HG03565 (cell line): Measurements from ENCODE around the gene HSD3B1.
A peak's percentile ranks its signal among the peaks of the same experiment; 100 is the strongest.

ENCODE experiments used
- ATAC-seq: cut with Tn5 transposase; IDR thresholded peaks from one replicate; pipeline ENCODE4 v1.9.1; 2021; ENCODE audit warnings: mild to moderate bottlenecking, moderate library complexity; ENCODE audit not compliant: unreplicated experiment

HSD3B1 gene

DNA sequence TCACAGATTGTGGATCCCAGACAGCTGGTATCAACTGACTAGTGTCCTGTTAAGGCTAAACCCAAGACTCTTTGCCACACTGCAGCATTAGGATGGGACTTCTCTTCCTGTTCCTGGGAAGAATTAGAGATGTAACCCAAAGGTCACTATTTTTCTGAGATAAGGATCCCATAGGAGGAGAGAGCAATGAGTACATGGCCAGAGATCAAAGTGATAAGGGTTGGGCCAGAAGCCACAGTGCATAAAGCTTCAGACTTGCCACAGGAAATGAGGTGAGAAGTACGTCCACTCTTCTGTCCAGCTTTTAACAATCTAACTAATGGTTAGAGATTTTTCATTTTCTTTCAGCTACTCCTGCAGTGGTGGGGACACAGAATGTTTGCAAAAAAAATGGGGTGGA is at the start of gene HSD3B1:
HSD3B1 (plus strand) TSS at position 270 of the 400 bp plus-strand sequence. CDS start 267 bp downstream, outside the sequence.
- ATAC-seq: no peak

DNA sequence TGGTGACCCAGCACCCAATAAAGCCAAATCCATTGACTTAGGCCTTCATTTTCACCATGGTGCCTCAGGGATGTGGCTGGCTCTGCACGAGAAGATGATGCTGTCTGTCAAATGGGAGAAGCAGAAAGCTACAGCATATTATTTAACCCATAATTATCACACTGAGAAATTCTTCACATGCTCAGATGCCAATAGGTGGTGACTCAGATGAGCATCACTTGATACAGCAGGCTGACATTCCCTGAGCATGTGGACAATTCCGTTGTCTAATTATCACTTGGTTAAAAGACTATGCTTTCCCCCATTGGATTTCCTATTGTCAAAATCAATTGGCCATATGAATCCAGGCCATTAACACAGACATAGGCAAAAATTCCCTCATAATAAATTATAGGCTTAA is 44.0 kb upstream of the HSD3B1 start:
- ATAC-seq: no peak

DNA sequence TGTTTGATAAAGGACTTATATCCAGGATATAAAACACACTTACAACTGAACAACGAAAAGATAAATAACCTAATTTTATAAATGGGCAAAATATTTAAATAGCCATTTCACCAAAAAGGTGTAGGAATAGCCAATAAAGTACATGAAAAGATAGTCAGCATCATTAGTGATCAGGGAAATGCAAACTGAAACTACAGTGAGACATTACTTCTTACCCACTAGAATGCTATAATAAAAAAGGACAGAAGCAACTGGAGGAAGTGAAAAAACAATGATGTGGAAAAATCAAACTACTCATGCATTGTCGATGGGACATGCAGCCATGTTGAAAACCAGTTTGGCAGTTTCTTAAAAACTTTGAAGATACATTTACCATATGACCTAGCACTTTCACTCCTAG is 43.4 kb upstream of the HSD3B1 start:
- no peak for ATAC-seq

DNA sequence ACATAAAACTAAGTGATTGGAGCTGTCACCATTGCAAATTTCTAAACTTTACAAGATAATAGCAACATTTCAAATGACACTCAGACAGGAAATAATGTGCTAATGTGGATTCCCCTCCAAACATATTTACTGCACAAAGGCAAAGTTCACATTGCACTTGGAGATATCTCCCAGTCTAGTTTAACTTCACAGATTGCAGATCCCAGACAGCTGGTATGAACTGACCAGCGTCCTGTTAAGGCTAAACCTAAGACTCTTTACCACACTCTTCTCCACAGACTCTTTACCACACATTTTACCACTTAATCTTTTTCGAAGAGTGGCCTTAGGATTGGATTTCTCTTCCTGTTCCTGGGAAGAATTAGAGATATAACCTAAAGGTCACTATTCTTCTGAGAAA is 40.6 kb upstream of the HSD3B1 start:
- ATAC-seq: no peak

DNA sequence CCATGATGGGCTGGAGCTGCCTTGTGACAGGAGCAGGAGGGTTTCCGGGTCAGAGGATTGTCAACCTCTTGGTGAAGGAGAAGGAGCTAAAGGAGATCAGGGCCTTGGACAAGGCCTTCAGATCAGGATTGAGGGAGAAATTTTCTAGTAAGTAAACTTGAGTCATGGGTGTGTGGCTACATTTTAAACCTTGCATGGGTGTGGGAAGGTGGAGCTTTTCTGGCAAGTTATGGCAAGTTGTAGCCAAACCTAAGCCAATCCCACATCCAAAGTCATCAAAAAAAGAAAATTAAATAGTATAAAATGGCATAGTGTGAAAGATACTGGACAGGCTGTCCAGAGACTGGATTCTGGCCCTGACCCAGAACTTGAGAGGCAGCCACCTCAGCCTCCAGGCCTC is 39.8 kb upstream of the HSD3B1 start:
- no peak for ATAC-seq

DNA sequence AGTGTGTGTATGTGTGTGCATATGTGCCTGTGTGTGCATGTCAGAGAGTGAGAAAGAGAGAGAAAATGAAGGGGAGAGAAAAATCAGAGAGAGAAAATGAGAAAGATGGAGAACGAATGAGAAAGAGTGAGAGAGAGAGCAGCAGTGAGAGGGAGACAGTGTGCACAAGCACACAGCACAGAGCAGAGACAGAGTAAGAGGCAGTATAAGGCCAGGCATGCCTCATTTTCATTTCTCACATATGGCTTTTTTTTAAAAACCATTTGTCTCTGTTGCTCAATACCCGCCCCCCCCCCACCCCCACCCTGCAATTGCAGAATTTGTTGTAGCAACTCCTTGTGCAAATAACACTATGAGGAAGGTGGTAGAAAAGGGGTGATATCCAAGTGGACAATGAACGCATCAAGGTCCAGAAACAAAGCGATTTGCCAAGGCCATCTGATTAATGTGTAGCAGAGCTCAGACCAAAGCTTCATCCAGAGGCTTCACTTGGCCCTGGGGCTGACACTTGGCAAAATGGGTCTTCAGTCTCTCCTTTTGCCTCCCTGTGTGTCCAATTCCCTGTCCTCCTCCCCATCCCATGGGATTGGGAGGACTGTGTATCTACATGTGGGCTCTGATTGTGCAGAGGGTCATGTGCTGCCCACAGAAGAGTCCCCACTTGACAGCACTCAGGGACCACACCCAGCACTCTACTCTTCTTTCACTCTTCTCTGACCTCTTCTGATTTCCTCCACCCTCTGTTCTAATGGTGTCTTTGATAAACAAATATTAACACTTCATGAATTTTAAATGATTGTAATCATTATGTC is 38.9 kb upstream of the HSD3B1 start:
- no peak for ATAC-seq

DNA sequence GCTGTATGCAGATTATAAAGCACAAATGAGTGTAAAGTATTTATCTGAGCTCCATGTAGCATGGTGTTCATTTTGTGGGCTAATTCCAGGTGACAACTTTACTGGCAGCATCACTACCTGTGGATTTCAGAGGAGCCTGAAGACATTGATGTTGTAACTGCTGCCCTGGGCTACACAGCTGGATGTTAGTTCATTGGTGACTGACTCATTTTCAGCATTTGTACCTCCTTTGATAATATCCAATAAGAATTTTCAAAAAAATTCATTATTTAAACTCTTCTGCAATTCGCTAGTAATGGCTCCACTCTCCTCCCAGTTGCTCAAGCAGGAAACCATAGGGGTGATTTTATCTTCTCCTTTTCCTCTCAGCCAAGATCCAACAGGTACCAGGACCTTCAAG is 37.3 kb upstream of the HSD3B1 start:
- ATAC-seq: no peak

DNA sequence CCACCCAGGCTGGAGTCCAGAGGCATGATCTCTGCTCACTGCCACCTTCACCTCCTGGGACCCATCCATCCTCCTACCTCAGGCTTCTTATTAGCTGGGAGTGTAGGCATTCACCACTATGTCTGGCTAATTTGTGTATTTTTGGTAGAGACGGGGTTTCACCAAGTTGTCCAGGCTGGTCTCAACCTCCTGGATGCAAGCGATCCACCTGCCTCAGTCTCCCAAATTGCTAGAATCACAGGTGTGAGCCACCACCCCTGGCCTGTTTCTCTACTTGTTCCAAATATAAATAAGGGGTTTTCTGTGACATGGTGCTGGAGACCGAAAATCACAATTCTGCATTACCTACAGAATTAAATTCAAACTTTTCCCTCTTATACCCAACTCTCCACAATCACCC is 36.6 kb upstream of the HSD3B1 start:
- no peak for ATAC-seq

DNA sequence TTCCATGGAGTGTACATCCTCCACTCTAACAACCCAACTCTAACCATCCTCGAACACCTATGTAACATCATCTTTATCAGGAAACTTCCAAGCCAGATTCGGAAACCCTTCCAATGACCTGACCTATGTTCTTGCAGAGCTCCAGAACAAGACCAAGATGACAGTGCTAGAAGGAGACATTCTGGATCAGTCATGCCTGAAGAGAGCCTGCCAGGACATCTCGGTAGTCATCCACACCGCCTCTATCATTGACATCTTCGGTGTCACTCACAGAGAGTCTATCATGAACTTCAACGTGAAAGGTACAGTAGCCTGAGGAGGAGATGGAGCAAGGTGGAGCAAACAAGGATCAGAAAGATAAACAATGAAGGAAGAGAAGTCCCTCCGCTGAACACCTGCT is 36.1 kb upstream of the HSD3B1 start:
- ATAC-seq: no peak

DNA sequence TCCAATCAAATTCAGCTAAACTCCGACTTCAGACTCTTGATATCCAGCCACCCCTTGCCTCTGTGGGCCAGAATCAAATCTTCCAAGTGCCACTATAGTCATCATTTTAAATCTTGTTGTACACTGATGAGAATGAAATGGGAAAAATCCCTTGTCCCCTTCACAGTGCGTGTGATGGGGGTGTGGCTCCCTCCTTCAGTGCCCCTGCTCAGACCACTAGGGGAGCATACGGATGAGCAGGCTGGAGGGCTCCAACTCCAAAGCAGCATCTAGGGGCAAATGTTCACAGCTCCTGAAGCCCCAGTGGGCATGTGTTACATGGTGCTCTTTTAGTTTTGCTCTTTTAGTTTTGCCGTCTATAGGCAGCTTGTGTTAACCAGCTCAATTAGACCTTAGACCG is 35.4 kb upstream of the HSD3B1 start:
- ATAC-seq: no peak

DNA sequence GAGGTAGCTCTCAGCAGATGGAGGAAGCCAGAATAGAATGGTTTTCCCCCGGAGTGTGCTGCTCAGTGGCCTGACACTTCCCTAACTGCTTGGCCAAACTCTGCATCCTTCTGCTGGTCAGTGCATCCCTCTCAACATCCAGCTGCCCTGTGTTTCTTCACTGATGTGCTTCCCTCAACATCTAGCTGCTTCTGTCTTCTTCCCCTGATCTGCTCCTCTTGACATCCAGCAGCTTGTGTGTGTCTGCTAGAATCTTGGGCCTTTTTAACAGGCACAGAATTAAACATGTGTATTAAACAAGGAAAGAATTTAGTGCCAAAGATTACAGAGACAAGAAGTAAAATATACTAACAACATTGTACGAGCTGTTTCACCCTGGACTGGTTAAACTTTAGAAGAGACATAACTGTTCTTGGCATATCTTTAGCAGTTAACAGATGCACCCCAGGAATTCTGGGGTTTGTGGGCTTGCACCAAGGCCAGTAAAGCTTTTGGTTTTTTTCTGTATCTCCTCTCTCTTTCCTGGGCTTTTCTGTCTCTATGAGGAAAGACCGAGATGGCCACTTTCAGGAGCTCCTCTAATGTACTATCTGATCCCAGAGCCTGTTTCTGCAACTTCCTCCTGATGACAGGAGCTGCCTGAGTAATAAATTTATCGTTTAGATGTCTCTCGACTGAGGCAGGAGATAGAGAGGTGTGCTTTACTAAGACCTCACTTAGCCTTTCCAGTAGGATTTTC is 34.8 kb upstream of the HSD3B1 start:
- ATAC-seq: no peak

DNA sequence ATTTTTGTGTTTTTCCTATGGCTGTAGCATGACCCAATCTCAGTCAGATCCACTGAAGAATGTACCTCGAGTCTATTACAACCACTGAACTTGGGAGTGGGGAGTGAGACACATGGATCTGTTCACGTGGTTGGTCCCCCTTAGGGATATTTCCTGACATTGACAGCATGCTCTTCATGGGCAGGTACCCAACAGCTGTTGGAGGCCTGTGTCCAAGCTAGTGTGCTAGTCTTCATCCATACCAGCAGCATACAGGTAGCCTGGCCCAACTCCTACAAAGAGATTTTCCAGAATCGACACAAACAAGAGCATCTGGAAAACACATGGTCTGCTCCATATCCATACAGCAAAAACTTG is 34.2 kb upstream of the HSD3B1 start:
- no peak for ATAC-seq

DNA sequence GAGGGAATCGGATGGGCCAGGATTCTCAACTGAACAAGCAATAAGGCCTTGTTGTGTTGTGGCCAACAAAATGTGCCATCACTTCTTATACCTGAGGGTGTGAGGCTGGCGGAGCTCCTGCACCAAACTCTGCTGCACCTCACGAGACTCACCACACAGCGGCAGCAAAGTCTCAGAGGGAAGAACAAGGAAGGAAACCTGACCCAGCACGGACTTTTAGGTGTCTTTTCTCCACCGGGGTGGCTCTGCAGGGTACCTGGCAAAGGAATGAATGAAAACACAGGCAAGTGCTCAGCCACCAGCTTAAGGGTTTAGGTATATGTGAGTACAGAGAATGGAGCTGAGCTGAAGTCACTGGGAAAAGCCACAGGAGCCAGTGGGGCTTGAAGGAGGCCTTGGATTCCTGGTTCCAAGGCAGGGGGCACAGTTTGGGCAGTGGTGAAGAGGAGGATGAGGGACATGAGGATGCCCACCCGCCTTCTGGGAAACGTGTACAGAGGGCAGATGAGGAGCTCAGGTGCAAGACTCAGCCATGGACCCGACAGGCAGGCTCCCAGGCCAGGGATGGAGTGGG is 31.1 kb upstream of the HSD3B1 start:
- peak; percentile 77 for ATAC-seq

DNA sequence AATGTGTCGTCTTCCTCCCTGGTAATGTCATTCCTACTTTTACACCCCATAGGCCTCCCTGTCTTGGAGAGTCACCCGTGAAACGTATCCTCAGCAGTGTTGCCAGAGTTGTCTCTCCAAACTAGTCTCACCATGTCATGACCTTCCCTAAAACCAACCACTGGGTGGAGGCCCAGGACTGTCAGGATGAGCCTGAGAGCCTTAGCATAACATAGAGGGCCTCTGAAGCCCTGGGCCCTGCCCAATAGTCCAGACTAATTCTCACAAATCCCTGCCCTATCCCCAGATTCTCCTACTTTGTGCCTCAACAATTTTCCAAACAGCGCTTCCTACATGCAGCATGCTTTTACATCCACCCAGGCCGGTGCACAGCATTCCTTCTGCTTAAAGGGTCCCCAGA is 29.3 kb upstream of the HSD3B1 start:
- ATAC-seq: no peak

DNA sequence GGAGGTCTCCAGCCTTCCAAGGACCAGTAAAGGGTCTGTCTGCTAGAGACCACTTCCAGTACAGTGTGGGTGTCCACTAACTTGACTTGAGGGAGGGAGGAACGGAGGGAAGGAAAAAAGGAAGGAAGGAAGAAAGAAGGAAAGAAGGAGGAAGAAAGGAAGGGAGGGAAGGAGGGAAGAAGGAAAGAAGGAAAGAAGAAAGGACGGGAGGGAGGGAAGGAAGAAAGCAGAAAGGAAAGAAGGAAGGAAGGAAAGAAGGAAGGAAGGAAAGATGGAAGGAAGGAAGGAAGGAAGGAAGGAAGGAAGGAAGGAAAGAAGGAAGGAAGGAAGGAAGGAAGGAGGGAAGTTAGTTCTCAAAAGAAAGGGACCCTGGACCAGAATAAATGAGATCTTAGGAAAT is 26.8 kb upstream of the HSD3B1 start:
- no peak for ATAC-seq

DNA sequence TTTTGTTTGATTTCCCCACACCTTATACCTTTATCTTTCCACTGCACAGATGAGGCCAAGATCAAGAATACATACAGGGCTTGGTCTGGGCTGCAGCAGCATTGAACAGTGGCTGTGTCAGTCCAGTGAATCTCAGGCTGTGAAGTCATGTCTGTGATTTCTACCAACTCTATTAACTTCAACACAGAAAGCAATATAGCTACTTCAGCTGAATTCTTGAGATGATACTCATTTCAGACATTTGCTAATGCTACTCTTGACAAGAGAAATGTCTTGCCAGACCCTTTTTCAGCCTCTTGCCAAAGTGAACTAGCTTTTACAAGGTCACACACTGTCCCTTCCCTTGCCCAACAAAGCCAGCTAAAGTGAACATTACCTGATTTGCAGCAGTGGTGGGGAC is 25.1 kb upstream of the HSD3B1 start:
- ATAC-seq: no peak

DNA sequence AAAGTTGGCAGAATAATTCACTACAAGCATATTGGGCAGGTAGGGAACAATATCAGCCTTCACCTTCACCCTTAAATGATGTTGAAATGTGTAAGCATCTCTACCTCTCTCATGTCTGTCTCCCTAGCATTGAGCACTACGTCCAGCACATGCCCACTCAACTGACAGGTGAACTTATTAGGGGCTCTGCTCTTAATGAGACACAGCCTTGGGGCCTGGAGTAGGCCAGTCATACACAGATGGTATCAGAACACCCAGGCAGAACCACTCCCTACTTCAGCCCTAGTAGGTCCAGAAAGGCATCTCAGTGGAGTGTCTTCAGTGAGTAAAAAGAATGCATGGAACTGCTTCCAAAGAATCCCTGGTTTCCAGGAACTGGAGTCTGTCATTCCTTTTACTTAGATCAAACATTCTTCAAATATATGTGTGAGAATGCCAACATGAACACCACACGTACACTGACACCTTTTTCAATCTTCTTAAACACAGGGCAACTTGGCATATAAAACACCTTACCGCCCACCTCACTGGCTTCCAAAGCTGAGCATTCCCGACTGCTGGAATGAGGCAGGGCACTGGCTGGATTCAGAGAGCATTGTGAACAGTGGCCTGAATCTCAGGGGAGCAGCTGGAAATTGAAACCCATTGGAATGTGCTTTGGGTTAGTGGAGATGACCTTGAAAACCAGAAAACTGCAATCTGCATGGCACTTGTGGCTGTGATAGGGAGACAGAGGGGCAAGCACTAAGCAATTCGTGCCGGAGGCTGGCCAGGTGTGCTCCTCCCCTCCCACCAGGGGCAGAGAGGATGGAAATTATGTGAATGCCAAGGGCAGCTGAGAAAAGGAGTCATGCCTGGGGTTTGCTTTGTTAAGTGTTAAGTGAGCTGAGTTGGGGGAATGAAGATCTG is 24.2 kb upstream of the HSD3B1 start:
- no peak for ATAC-seq

DNA sequence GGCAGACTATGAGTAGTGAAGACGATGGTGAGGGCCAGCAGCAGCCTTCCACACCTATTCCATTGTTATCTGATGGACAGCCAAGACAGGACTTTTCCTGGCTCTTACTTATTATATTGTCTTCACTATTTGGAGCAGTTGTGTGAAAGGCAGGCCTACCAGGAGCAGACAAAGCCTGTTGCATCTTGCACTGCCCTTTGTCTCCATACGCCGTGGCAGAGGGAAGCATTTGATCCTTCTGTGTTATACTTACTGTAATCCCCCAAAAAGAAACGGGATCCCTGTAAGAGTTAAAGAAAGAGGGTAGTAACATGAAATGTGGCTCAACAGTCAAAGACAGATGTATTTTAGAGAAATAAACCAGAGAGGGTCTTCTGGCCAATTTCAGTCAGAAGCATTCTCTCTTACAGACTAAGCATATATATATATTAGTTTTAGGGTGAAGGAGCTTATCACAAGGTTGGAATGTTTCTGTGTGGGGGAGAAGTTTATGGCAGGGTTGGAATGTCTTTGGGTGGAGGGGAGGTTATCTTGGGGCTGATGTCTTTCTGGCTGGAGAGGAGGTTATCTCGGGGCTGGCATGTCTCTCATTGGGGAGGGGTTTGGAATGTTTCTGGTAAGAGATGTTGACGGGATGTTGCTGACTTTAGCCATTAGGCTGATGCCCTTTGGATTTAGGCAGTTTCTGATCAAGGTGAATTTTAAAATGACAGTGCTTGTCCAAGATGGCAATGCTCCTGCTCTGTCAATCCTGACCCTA is 23.4 kb upstream of the HSD3B1 start:
- no peak for ATAC-seq

DNA sequence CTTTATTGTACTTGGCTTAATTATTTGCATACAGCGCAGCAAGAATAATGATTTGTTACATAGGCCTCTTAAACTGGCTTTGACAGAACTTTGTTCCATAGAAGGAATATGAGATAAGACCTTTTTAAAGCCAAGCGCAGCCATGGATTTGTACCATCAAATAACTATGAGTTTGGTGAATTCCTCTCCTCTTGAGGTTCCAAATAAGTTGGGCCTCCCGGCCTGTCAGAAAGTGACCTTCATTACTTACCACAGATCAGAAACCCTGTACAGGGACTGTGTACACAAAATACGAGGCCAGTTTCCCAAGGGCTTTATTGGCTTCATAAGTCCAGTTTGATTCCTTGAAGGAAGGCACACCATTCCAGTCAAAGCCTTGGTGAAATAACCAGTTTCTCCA is 21.8 kb upstream of the HSD3B1 start:
- no peak for ATAC-seq

DNA sequence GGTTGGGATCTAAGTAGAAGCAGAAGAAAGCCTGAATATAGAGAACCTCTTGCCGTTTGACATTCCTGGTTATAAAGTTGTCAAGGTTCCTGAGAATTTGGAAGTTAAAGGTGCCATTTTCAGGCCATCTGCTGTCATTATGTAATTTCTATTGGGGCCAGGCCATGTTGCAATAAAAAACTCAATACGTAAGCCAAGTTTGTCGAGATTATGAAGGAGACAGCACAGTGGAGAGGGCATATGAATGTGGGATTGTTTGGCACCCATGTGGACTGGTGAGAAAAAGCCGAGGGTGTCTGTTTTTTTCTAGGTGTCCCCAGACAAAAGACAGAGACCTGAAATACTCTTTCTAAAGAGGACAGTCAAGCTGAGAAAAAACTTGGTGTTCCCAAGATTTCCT is 18.8 kb upstream of the HSD3B1 start:
- ATAC-seq: no peak
